Body of pancreas (tissue), 4 donors: ENCODE data around the gene ADGRF5.

Experiments used
- POLR2A ChIP-seq, 3 donors: fragments of 450-650 bp; IDR thresholded peaks; one replicate each; pipeline ENCODE4 v1.6.1; 2016; ENCODE audit warnings: antibody characterized with exemption in 3 of 3, mild to moderate bottlenecking in 2 of 3
- TF ChIP-seq, protein P1 (sequence below), 7 experiments: fragments of 450-650 bp in 4 of 7; fragments of 200-600 bp in 3 of 7; sonication (generic) in 3 of 7; IDR thresholded peaks; one replicate each; pipeline ENCODE4 v1.5.1; 2016 to 2019; ENCODE audit warnings: antibody characterized with exemption in 7 of 7

DNA sequence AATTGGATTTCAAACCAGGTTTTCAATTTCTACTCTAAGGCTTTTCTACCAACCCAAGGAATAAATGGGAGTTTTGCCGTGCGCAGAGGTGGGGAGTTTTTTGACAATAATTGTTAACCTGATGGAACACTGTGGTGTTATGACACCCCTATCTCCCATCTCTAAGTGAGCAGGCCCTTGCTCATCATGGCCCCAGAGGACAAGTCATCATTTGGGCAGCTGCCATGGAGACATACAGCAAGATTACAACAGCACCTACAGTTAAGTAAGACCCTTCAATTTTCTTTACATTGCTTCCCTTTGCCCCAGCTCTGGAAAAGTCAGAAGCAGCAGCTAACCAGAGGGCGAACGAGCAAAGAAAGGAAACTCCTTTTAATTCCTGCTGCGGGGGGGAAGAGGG lies 54.3 kb downstream of the ADGRF5 start:
- TF ChIP-seq POLR2A (IDR thresholded peaks at IDR 0.05) = no peak
- TF ChIP-seq, protein P1, sequence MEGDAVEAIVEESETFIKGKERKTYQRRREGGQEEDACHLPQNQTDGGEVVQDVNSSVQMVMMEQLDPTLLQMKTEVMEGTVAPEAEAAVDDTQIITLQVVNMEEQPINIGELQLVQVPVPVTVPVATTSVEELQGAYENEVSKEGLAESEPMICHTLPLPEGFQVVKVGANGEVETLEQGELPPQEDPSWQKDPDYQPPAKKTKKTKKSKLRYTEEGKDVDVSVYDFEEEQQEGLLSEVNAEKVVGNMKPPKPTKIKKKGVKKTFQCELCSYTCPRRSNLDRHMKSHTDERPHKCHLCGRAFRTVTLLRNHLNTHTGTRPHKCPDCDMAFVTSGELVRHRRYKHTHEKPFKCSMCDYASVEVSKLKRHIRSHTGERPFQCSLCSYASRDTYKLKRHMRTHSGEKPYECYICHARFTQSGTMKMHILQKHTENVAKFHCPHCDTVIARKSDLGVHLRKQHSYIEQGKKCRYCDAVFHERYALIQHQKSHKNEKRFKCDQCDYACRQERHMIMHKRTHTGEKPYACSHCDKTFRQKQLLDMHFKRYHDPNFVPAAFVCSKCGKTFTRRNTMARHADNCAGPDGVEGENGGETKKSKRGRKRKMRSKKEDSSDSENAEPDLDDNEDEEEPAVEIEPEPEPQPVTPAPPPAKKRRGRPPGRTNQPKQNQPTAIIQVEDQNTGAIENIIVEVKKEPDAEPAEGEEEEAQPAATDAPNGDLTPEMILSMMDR (IDR thresholded peaks at IDR 0.05) = no peak
